ENCODE data around the gene DTWD1. TPM values are rescaled to one million over a fixed set of nuclear protein-coding genes. Genes with fewer than 3 reads are reported as not detected.

The DTWD1 gene
- total RNA-seq, 1 experiment from 2014 or later: 24.5 TPM

GRCh38 chr15:49678655-49679054 lies 57.8 kb downstream of the DTWD1 start:
- ChIA-PET POLR2A (ENCODE audit: unreplicated experiment) (no interaction called here), CTCF (no interaction called here)
- no peak for DNase-seq
- H3K4me3 ChIP-seq: no peak overlapping the region
- no peaks in the 10 kb centered on the region for H3K79me2 ChIP-seq (ENCODE audit: low read depth)
- H3K27ac ChIP-seq: no peak overlapping the region
- no peaks in the 10 kb centered on the region for H3K9me3 ChIP-seq (ENCODE audit: insufficient read depth, low read depth)
- no peaks in the 10 kb centered on the region for H3K27me3 ChIP-seq (ENCODE audit: insufficient read depth, low read depth)
- H3F3A ChIP-seq (ENCODE audit: insufficient read depth, low read depth): no peaks in the 10 kb centered on the region
- no peaks in the 10 kb centered on the region; the same call in 1 of the 2 replicates for H3K4me1 ChIP-seq (replicated peaks; ENCODE audit: insufficient read depth)
- H4K20me1 ChIP-seq (ENCODE audit: insufficient read depth): no peaks in the 10 kb centered on the region
- H3K36me3 ChIP-seq (ENCODE audit: low read depth): no peaks in the 10 kb centered on the region
- TF ChIP-seq CTCF (conservative IDR thresholded peaks at IDR 0.05) (no peak), EZH2 (IDR thresholded peaks at IDR 0.05; ENCODE audit: low read depth) (no peak)
- intact Hi-C loops (cut with micrococcal nuclease; ENCODE audit: unreplicated experiment): no loop called here
- no TSS peak for BruUV-seq (replicated peaks)
- H3K9me2 ChIP-seq (ENCODE audit: insufficient read depth): no peaks in the 10 kb centered on the region
- no peak overlapping the region for H3K4me2 ChIP-seq
- no peak overlapping the region for H2AFZ ChIP-seq

GRCh38 chr15:49686599-49686998 lies 65.8 kb downstream of the DTWD1 start:
- no peaks in the 10 kb centered on the region for H3K36me3 ChIP-seq (ENCODE audit: low read depth)
- no peaks in the 10 kb centered on the region for H3F3A ChIP-seq (ENCODE audit: insufficient read depth, low read depth)
- H3K4me3 ChIP-seq: no peak overlapping the region
- H3K4me2 ChIP-seq: no peak overlapping the region
- no peaks in the 10 kb centered on the region for H3K9me2 ChIP-seq (ENCODE audit: insufficient read depth)
- TF ChIP-seq CTCF (conservative IDR thresholded peaks at IDR 0.05) (no peak), EZH2 (IDR thresholded peaks at IDR 0.05; ENCODE audit: low read depth) (no peak)
- no peak overlapping the region for H2AFZ ChIP-seq
- H3K4me1 ChIP-seq (replicated peaks; ENCODE audit: insufficient read depth): no peaks in the 10 kb centered on the region
- no peaks in the 10 kb centered on the region for H3K79me2 ChIP-seq (ENCODE audit: low read depth)
- no peak for DNase-seq
- CTCF ChIA-PET: no interaction called here
- intact Hi-C loops (cut with micrococcal nuclease; ENCODE audit: unreplicated experiment): no loop called here
- H3K9me3 ChIP-seq (ENCODE audit: insufficient read depth, low read depth): no peaks in the 10 kb centered on the region
- no TSS peak for BruUV-seq (replicated peaks)
- H4K20me1 ChIP-seq (ENCODE audit: insufficient read depth): no peaks in the 10 kb centered on the region
- POLR2A ChIA-PET (ENCODE audit: unreplicated experiment): no interaction called here
- no peaks in the 10 kb centered on the region for H3K27me3 ChIP-seq (ENCODE audit: insufficient read depth, low read depth)
- no peak overlapping the region for H3K27ac ChIP-seq

- TF ChIP-seq CTCF (conservative IDR thresholded peaks at IDR 0.05): no peak
- TF ChIP-seq EZH2 (IDR thresholded peaks at IDR 0.05; ENCODE audit: low read depth): no peak
These were observed 67.4 kb downstream of the DTWD1 start for GRCh38 chr15:49688135-49688790.

More at GRCh38 chr15:49688135-49688790, 67.4 kb downstream of the DTWD1 start:
- no peaks in the 10 kb centered on the region for H3K4me1 ChIP-seq (replicated peaks; ENCODE audit: insufficient read depth)
- H3K9me3 ChIP-seq (ENCODE audit: insufficient read depth, low read depth): no peaks in the 10 kb centered on the region
- CTCF ChIA-PET: no interaction called here
- no peak overlapping the region for H2AFZ ChIP-seq
- no peaks in the 10 kb centered on the region for H3F3A ChIP-seq (ENCODE audit: insufficient read depth, low read depth)
- H3K9me2 ChIP-seq (ENCODE audit: insufficient read depth): no peaks in the 10 kb centered on the region
- no peaks in the 10 kb centered on the region for H3K27me3 ChIP-seq (ENCODE audit: insufficient read depth, low read depth)
- POLR2A ChIA-PET (ENCODE audit: unreplicated experiment): no interaction called here
- H3K27ac ChIP-seq: no peak overlapping the region
- no peaks in the 10 kb centered on the region for H3K79me2 ChIP-seq (ENCODE audit: low read depth)
- no peaks in the 10 kb centered on the region for H3K36me3 ChIP-seq (ENCODE audit: low read depth)
- H4K20me1 ChIP-seq (ENCODE audit: insufficient read depth): no peaks in the 10 kb centered on the region
- H3K4me3 ChIP-seq: no peak overlapping the region
- no TSS peak for BruUV-seq (replicated peaks)
- DNase-seq: no peak
- intact Hi-C loops (cut with micrococcal nuclease; ENCODE audit: unreplicated experiment): no loop called here
- H3K4me2 ChIP-seq: no peak overlapping the region
